Measurements from ENCODE around the gene PCNX1.

- TF ChIP-seq CTCF (conservative IDR thresholded peaks at IDR 0.05; ENCODE audit: low read depth, low read length) (no peak), EZH2phosphoT487 (IDR thresholded peaks at IDR 0.05; ENCODE audit: borderline replicate concordance, low read length) (no peak), EZH2 (IDR thresholded peaks at IDR 0.05; ENCODE audit: low read length, unreplicated experiment) (no peak)
Measured at GRCh38 chr14:70887207-70887681, 20.0 kb upstream of the PCNX1 start.
